Body of pancreas (tissue), 4 donors: ENCODE data around the gene COL23A1.

Source experiments
- POLR2A ChIP-seq, 3 donors: fragments of 450-650 bp; IDR thresholded peaks; one replicate each; pipeline ENCODE4 v1.6.1; 2016; ENCODE audit warnings: antibody characterized with exemption in 3 of 3, mild to moderate bottlenecking in 2 of 3
- TF ChIP-seq, protein P1 (sequence below), 7 experiments: fragments of 450-650 bp in 4 of 7; fragments of 200-600 bp in 3 of 7; sonication (generic) in 3 of 7; IDR thresholded peaks; one replicate each; pipeline ENCODE4 v1.5.1; 2016 to 2019; ENCODE audit warnings: antibody characterized with exemption in 7 of 7

DNA sequence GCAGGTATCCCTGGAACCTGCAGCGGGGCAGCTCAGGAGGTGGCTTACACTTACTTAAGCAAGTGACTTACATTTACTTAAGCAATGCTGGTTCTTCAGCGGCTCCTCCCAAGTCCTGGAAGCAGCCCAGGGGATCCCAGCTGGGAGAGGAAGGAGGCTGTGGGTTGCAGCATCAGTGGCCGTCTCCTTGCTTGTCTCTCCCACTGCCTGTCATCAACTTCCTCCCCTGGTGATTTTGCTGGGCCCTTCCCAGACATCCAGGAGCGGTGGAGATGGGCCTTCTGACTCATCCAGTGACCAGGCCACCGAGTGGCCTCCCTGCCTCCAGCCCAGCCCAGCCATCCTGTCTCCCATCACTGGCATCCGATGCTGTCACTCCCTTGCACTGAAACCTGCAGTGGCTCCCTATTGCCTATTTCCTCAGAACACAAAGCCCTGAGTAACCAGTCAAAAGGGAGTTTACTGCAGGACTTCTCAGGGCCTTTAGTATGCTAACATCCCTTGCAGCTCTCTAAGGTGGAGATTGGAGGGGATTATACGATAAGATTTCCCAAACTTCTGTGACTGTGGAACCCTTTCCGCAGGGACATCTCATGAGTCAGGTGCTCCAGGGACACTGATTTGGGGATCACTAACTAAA, 201.7 kb downstream of the COL23A1 start:
- no peak for TF ChIP-seq POLR2A (IDR thresholded peaks at IDR 0.05)
- TF ChIP-seq, protein P1, sequence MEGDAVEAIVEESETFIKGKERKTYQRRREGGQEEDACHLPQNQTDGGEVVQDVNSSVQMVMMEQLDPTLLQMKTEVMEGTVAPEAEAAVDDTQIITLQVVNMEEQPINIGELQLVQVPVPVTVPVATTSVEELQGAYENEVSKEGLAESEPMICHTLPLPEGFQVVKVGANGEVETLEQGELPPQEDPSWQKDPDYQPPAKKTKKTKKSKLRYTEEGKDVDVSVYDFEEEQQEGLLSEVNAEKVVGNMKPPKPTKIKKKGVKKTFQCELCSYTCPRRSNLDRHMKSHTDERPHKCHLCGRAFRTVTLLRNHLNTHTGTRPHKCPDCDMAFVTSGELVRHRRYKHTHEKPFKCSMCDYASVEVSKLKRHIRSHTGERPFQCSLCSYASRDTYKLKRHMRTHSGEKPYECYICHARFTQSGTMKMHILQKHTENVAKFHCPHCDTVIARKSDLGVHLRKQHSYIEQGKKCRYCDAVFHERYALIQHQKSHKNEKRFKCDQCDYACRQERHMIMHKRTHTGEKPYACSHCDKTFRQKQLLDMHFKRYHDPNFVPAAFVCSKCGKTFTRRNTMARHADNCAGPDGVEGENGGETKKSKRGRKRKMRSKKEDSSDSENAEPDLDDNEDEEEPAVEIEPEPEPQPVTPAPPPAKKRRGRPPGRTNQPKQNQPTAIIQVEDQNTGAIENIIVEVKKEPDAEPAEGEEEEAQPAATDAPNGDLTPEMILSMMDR (IDR thresholded peaks at IDR 0.05): no peak
